SK-N-SH treated with all-trans-retinoic acid at 6 μM for 48 hours (cell line): ENCODE results near the gene IGHMBP2.

Experiments
- ATAC-seq: fragments of 200-7000 bp; cut with Tn5 transposase; 3 replicates; pipeline ENCODE4 v1.9.1; 2020; ENCODE audit warnings: mild to moderate bottlenecking, moderate library complexity
- ARNTL ChIP-seq: fragments of 450-650 bp; formaldehyde crosslinking; IDR thresholded peaks from 2 replicates; pipeline ENCODE4 v1.5.0; 2020; ENCODE audit warnings: low read depth, mild to moderate bottlenecking, moderate library complexity, borderline replicate concordance
- BACH2 ChIP-seq: fragments of 250-450 bp; sonication (Bioruptor Pico); IDR thresholded peaks from 2 replicates; pipeline ENCODE4 v1.9.0; 2021; ENCODE audit warnings: mild to moderate bottlenecking, borderline replicate concordance
- CSDC2 ChIP-seq: fragments of 250-450 bp; sonication (Bioruptor Pico); IDR thresholded peaks from 2 replicates; pipeline ENCODE4 v1.5.0; 2020; ENCODE audit warnings: mild to moderate bottlenecking, moderate library complexity
- ESRRG ChIP-seq: fragments of 250-450 bp; sonication (Bioruptor Pico); IDR thresholded peaks from 2 replicates; pipeline ENCODE4 v1.6.1; 2021; ENCODE audit warnings: mild to moderate bottlenecking
- GLIS3 ChIP-seq: fragments of 250-450 bp; sonication (Bioruptor Pico); IDR thresholded peaks from 2 replicates; pipeline ENCODE4 v1.5.0; 2020; ENCODE audit warnings: mild to moderate bottlenecking, moderate library complexity
- ISL1 ChIP-seq: fragments of 250-450 bp; sonication (Bioruptor Pico); IDR thresholded peaks from 2 replicates; pipeline ENCODE4 v2.1.2; 2022; ENCODE audit warnings: mild to moderate bottlenecking, moderate library complexity
- PPARA ChIP-seq: fragments of 250-450 bp; sonication (Bioruptor Pico); IDR thresholded peaks from 2 replicates; pipeline ENCODE4 v1.5.0; 2020; ENCODE audit warnings: mild to moderate bottlenecking, borderline replicate concordance
- RARB ChIP-seq: fragments of 250-450 bp; sonication (Bioruptor Pico); IDR thresholded peaks from 2 replicates; pipeline ENCODE4 v1.8.0; 2021; ENCODE audit warnings: mild to moderate bottlenecking, moderate library complexity
- SNAI2 ChIP-seq: fragments of 250-450 bp; sonication (Bioruptor Pico); IDR thresholded peaks from 2 replicates; pipeline ENCODE4 v1.5.0; 2020; ENCODE audit warnings: mild to moderate bottlenecking, moderate library complexity
- TCF4 ChIP-seq: fragments of 250-450 bp; sonication (Bioruptor Pico); IDR thresholded peaks from 2 replicates; pipeline ENCODE4 v1.8.0; 2021; ENCODE audit warnings: mild to moderate bottlenecking, moderate library complexity, borderline replicate concordance
- TOX ChIP-seq: fragments of 250-450 bp; sonication (Bioruptor Pico); IDR thresholded peaks from 2 replicates; pipeline ENCODE4 v1.8.0; 2021; ENCODE audit warnings: mild to moderate bottlenecking, moderate library complexity, borderline replicate concordance
- ZC3H10 ChIP-seq: fragments of 250-450 bp; sonication (Bioruptor Pico); IDR thresholded peaks from 2 replicates; pipeline ENCODE4 v1.5.1; 2021; ENCODE audit warnings: mild to moderate bottlenecking, moderate library complexity
- ZFP3 ChIP-seq: fragments of 250-450 bp; sonication (Bioruptor Pico); IDR thresholded peaks from 2 replicates; pipeline ENCODE4 v1.5.0; 2020; ENCODE audit warnings: mild to moderate bottlenecking, moderate library complexity
- ZFP30 ChIP-seq: fragments of 450-650 bp; formaldehyde crosslinking; IDR thresholded peaks from 2 replicates; pipeline ENCODE4 v1.5.0; 2022; ENCODE audit warnings: mild to moderate bottlenecking, moderate library complexity
- ZNF565 ChIP-seq: fragments of 450-650 bp; formaldehyde crosslinking; conservative IDR thresholded peaks from 2 replicates; pipeline ENCODE4 v1.5.0; 2020; ENCODE audit warnings: low read depth, mild to moderate bottlenecking, moderate library complexity
- ZNF70 ChIP-seq: fragments of 450-650 bp; formaldehyde crosslinking; IDR thresholded peaks from 2 replicates; pipeline ENCODE4 v1.5.0; 2020; ENCODE audit warnings: mild to moderate bottlenecking, moderate library complexity
- ZNF8 ChIP-seq: fragments of 450-650 bp; formaldehyde crosslinking; IDR thresholded peaks from 2 replicates; pipeline ENCODE4 v1.5.0; 2020; ENCODE audit warnings: mild to moderate bottlenecking, moderate library complexity
- TF ChIP-seq, protein P1 (sequence below): fragments of 250-450 bp; sonication (Bioruptor Pico); IDR thresholded peaks from 2 replicates; pipeline ENCODE4 v1.5.1; 2021; ENCODE audit warnings: mild to moderate bottlenecking, moderate library complexity
- TF ChIP-seq, protein P2 (sequence below): fragments of 250-450 bp; sonication (Bioruptor Pico); IDR thresholded peaks from 2 replicates; pipeline ENCODE4 v1.8.0; 2021; ENCODE audit warnings: low read depth, mild to moderate bottlenecking, moderate library complexity, borderline replicate concordance
- TF ChIP-seq, protein P3 (sequence below): fragments of 250-450 bp; sonication (Bioruptor Pico); IDR thresholded peaks from 2 replicates; pipeline ENCODE4 v1.5.1; 2020; ENCODE audit warnings: low read depth, mild to moderate bottlenecking, moderate library complexity
- TF ChIP-seq, protein P4 (sequence below): fragments of 250-450 bp; sonication (Bioruptor Pico); IDR thresholded peaks from 2 replicates; pipeline ENCODE4 v1.8.0; 2020; ENCODE audit warnings: mild to moderate bottlenecking, moderate library complexity, borderline replicate concordance

The IGHMBP2 gene

DNA sequence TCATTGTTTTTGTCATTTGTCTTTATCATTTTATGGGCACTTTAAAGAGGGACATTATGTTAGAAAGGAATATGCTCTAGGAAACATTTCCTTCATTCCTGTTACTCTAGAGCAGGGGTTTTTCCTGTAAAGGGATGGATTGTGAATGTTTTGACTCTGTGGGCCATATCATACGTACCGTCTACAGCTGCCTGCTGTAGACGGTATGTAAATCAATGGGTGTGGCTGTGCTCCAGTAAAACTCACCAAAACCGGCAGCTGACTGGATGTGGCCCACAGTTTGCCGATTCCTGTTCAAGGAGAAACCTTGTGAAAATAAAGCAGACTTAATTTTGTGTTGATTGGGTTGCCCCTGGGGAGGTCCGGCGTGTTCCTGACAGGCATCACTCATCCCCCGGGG lies 7.3 kb downstream of the IGHMBP2 start:
- TF ChIP-seq ZC3H10 (CRISPR knock-in tag) (no peak), ZNF70 (CRISPR knock-in tag) (no peak), ZNF565 (CRISPR knock-in tag) (no peak), TCF4 (CRISPR knock-in tag) (no peak), ESRRG (CRISPR knock-in tag) (no peak), GLIS3 (CRISPR knock-in tag) (no peak), PPARA (CRISPR knock-in tag) (no peak), ISL1 (CRISPR knock-in tag) (no peak), SNAI2 (no peak)
- TF ChIP-seq, protein P1, sequence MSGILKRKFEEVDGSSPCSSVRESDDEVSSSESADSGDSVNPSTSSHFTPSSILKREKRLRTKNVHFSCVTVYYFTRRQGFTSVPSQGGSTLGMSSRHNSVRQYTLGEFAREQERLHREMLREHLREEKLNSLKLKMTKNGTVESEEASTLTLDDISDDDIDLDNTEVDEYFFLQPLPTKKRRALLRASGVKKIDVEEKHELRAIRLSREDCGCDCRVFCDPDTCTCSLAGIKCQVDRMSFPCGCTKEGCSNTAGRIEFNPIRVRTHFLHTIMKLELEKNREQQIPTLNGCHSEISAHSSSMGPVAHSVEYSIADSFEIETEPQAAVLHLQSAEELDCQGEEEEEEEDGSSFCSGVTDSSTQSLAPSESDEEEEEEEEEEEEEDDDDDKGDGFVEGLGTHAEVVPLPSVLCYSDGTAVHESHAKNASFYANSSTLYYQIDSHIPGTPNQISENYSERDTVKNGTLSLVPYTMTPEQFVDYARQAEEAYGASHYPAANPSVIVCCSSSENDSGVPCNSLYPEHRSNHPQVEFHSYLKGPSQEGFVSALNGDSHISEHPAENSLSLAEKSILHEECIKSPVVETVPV, result no peak
- TF ChIP-seq, protein P2, sequence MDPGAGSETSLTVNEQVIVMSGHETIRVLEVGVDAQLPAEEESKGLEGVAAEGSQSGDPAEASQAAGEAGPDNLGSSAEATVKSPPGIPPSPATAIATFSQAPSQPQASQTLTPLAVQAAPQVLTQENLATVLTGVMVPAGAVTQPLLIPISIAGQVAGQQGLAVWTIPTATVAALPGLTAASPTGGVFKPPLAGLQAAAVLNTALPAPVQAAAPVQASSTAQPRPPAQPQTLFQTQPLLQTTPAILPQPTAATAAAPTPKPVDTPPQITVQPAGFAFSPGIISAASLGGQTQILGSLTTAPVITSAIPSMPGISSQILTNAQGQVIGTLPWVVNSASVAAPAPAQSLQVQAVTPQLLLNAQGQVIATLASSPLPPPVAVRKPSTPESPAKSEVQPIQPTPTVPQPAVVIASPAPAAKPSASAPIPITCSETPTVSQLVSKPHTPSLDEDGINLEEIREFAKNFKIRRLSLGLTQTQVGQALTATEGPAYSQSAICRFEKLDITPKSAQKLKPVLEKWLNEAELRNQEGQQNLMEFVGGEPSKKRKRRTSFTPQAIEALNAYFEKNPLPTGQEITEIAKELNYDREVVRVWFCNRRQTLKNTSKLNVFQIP, result no peak
- no peak for ATAC-seq

DNA sequence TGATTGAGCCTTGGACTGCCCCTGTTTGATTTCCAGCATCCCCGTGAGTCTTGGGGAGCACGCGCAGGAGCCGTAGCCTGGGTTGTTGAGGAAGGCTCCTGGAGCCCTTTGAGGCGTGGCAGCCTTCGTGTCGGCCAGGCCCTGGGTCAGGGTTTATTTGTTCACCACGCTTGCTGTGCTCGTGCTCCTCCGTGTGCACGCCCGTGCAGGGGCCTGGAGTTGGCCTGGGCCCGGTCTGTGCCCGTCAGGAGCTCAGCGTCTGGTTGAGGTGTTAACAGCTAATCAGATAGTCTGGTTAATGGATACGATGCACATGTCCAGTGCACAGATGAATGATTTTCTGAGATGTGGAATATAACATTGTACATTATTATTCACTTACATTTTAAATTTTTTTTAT lies 8.0 kb downstream of the IGHMBP2 start:
- ATAC-seq, result no peak
- TF ChIP-seq, protein P1, result no peak
- TF ChIP-seq CSDC2 (CRISPR knock-in tag) (no peak), RARB (no peak), ZFP30 (no peak), ISL1 (CRISPR knock-in tag) (no peak), ZNF8 (CRISPR knock-in tag) (no peak), TCF4 (CRISPR knock-in tag) (no peak), ESRRG (CRISPR knock-in tag) (no peak), ZNF565 (CRISPR knock-in tag) (no peak), ZC3H10 (CRISPR knock-in tag) (no peak)
- TF ChIP-seq, protein P3, sequence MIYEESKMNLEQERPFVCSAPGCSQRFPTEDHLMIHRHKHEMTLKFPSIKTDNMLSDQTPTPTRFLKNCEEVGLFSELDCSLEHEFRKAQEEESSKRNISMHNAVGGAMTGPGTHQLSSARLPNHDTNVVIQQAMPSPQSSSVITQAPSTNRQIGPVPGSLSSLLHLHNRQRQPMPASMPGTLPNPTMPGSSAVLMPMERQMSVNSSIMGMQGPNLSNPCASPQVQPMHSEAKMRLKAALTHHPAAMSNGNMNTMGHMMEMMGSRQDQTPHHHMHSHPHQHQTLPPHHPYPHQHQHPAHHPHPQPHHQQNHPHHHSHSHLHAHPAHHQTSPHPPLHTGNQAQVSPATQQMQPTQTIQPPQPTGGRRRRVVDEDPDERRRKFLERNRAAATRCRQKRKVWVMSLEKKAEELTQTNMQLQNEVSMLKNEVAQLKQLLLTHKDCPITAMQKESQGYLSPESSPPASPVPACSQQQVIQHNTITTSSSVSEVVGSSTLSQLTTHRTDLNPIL (CRISPR knock-in tag), result no peak
- TF ChIP-seq, protein P4, sequence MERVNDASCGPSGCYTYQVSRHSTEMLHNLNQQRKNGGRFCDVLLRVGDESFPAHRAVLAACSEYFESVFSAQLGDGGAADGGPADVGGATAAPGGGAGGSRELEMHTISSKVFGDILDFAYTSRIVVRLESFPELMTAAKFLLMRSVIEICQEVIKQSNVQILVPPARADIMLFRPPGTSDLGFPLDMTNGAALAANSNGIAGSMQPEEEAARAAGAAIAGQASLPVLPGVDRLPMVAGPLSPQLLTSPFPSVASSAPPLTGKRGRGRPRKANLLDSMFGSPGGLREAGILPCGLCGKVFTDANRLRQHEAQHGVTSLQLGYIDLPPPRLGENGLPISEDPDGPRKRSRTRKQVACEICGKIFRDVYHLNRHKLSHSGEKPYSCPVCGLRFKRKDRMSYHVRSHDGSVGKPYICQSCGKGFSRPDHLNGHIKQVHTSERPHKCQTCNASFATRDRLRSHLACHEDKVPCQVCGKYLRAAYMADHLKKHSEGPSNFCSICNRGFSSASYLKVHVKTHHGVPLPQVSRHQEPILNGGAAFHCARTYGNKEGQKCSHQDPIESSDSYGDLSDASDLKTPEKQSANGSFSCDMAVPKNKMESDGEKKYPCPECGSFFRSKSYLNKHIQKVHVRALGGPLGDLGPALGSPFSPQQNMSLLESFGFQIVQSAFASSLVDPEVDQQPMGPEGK (CRISPR knock-in tag), result no peak
- TF ChIP-seq, all 23 proteins: peak for 0

DNA sequence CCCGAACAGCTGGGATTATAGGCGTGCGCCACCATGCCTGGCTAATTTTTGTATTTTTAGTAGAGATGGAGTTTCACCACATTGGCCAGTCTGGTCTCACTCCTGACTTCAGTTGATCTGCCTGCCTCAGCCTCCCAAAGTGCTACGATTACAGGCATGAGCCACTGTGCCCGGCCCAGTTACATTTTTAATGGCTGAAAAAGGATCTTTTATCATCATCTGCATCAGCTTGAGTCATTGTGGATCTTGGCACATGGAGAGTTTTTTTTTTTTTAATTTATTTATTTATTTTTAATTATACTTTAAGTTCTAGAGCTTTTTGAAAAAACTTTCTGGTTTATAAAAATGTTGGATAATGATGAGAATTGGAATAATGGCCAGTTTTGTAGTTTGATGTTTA lies 8.6 kb downstream of the IGHMBP2 start:
- TF ChIP-seq, protein P1, result no peak
- no peak for TF ChIP-seq ZNF8 (CRISPR knock-in tag)
- no peak for TF ChIP-seq ZFP3 (CRISPR knock-in tag)
- no peak for TF ChIP-seq CSDC2 (CRISPR knock-in tag)
- TF ChIP-seq BACH2 (CRISPR knock-in tag), result no peak
- TF ChIP-seq ZC3H10 (CRISPR knock-in tag), result no peak
- TF ChIP-seq TCF4 (CRISPR knock-in tag), result no peak
- TF ChIP-seq ZNF565 (CRISPR knock-in tag), result no peak
- TF ChIP-seq, protein P4 (CRISPR knock-in tag), result no peak
- no peak for TF ChIP-seq ZFP30
- TF ChIP-seq GLIS3 (CRISPR knock-in tag), result no peak
- TF ChIP-seq ARNTL, result no peak
- TF ChIP-seq, protein P3 (CRISPR knock-in tag), result no peak
- no peak for TF ChIP-seq SNAI2
- no peak for TF ChIP-seq TOX (CRISPR knock-in tag)
- TF ChIP-seq ZNF70 (CRISPR knock-in tag), result no peak
- no peak for TF ChIP-seq PPARA (CRISPR knock-in tag)
- TF ChIP-seq RARB, result no peak
- no peak for TF ChIP-seq ISL1 (CRISPR knock-in tag)
- no peak for ATAC-seq
